Measurements from ENCODE around the gene MRTFA. TPM values are rescaled to one million over a fixed set of nuclear protein-coding genes. Genes with fewer than 3 reads are reported as not detected.

MRTFA gene
- total and polyA plus RNA-seq, 4 donors = 7.5 to 22.0 (median 9.6) TPM

DNA sequence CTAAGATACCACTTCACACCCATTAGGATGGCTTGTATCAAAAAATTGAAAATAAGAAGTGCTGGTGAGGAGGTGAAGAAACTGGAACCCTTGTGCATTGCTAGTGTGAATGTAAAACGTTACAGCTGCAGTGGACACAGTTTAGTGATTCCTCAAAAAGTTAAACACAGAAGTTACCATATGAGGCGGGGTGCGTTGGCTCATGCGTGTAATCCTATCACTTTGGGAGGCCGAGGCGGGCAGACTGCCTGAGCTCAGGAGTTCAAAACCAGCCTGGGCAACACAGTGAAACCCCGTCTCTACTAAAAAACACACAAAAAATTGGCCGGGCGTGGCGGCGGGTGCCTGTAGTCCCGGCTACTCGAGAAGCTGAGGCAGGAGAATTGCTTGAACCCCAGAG, 222.6 kb downstream of the MRTFA start:
- Histone ChIP-seq H3K4me3 (ENCODE audit: low read depth in 1 of 3, low read length in 3 of 3) (no peak overlapping the region), H3K4me1 (ENCODE audit: control insufficient read depth in 4 of 4, insufficient read depth in 4 of 4, low read length in 3 of 4) (peaks cover 0 to 23% (median 17%) of the 10 kb centered on the region in 4 donors), H3K27me3 (ENCODE audit: control insufficient read depth in 4 of 4, insufficient read depth in 4 of 4, low read length in 3 of 4) (no peaks in the 10 kb centered on the region), H3K36me3 (ENCODE audit: control insufficient read depth in 4 of 4, insufficient read depth in 3 of 4, low read depth in 1 of 4, low read length in 3 of 4) (peaks cover 1 to 28% (median 16%) of the 10 kb centered on the region in 4 donors), H3K9ac (ENCODE audit: low read depth in 1 of 2, low read length in 2 of 2) (no peak overlapping the region), H3K9me3 (ENCODE audit: control insufficient read depth in 4 of 4, low read length in 3 of 4) (no peaks in the 10 kb centered on the region), H3K27ac (ENCODE audit: low read depth in 1 of 2, low read length in 2 of 2) (no peak overlapping the region)
- 93% methylated on average over 13 of the region's 13 CpGs for WGBS
- DNase-seq (ENCODE audit: low spot score) = no peak
- TF ChIP-seq HNF4G (IDR thresholded peaks at IDR 0.05) (no peak), NR2F2 (IDR thresholded peaks at IDR 0.05) (no peak), ATF3 (IDR thresholded peaks at IDR 0.05) (no peak), HNF4A (conservative IDR thresholded peaks at IDR 0.05) (no peak), TAF1 (conservative IDR thresholded peaks at IDR 0.05) (no peak), CTCF (IDR thresholded peaks at IDR 0.05; ENCODE audit: low read depth, low read length, missing input control) (no peak)
- TF ChIP-seq, protein P1, sequence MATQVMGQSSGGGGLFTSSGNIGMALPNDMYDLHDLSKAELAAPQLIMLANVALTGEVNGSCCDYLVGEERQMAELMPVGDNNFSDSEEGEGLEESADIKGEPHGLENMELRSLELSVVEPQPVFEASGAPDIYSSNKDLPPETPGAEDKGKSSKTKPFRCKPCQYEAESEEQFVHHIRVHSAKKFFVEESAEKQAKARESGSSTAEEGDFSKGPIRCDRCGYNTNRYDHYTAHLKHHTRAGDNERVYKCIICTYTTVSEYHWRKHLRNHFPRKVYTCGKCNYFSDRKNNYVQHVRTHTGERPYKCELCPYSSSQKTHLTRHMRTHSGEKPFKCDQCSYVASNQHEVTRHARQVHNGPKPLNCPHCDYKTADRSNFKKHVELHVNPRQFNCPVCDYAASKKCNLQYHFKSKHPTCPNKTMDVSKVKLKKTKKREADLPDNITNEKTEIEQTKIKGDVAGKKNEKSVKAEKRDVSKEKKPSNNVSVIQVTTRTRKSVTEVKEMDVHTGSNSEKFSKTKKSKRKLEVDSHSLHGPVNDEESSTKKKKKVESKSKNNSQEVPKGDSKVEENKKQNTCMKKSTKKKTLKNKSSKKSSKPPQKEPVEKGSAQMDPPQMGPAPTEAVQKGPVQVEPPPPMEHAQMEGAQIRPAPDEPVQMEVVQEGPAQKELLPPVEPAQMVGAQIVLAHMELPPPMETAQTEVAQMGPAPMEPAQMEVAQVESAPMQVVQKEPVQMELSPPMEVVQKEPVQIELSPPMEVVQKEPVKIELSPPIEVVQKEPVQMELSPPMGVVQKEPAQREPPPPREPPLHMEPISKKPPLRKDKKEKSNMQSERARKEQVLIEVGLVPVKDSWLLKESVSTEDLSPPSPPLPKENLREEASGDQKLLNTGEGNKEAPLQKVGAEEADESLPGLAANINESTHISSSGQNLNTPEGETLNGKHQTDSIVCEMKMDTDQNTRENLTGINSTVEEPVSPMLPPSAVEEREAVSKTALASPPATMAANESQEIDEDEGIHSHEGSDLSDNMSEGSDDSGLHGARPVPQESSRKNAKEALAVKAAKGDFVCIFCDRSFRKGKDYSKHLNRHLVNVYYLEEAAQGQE (IDR thresholded peaks at IDR 0.05) = no peak
- TF ChIP-seq, protein P2, sequence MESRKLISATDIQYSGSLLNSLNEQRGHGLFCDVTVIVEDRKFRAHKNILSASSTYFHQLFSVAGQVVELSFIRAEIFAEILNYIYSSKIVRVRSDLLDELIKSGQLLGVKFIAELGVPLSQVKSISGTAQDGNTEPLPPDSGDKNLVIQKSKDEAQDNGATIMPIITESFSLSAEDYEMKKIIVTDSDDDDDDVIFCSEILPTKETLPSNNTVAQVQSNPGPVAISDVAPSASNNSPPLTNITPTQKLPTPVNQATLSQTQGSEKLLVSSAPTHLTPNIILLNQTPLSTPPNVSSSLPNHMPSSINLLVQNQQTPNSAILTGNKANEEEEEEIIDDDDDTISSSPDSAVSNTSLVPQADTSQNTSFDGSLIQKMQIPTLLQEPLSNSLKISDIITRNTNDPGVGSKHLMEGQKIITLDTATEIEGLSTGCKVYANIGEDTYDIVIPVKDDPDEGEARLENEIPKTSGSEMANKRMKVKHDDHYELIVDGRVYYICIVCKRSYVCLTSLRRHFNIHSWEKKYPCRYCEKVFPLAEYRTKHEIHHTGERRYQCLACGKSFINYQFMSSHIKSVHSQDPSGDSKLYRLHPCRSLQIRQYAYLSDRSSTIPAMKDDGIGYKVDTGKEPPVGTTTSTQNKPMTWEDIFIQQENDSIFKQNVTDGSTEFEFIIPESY (IDR thresholded peaks at IDR 0.05) = no peak

DNA sequence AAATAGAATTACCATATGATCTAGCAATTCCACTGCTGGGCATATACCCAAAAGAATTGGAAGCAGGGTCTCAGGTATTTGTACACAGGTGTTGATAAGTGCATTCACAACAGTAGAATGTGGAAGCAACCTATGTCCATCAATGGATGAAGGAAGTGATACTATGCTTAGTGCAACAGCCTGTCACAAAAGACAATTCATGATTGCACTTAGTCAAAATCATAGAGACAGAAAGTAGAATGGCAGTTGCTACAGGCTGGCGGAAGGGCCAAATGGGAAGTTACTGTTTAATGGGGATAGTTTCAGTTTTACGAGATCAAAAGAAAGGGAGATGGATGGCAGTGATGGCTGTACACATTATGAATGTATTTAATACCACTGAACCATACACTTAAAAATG, 224.1 kb downstream of the MRTFA start:
- Histone ChIP-seq H3K36me3 (ENCODE audit: control insufficient read depth in 4 of 4, insufficient read depth in 3 of 4, low read depth in 1 of 4, low read length in 3 of 4) (peaks cover 7 to 35% (median 15%) of the 10 kb centered on the region in 4 donors), H3K27me3 (ENCODE audit: control insufficient read depth in 4 of 4, insufficient read depth in 4 of 4, low read length in 3 of 4) (no peaks in the 10 kb centered on the region), H3K9ac (ENCODE audit: low read depth in 1 of 2, low read length in 2 of 2) (no peak overlapping the region), H3K4me1 (ENCODE audit: control insufficient read depth in 4 of 4, insufficient read depth in 4 of 4, low read length in 3 of 4) (peaks cover 0 to 23% (median 17%) of the 10 kb centered on the region in 4 donors), H3K4me3 (ENCODE audit: low read depth in 1 of 3, low read length in 3 of 3) (no peak overlapping the region), H3K9me3 (ENCODE audit: control insufficient read depth in 4 of 4, low read length in 3 of 4) (no peaks in the 10 kb centered on the region), H3K27ac (ENCODE audit: low read depth in 1 of 2, low read length in 2 of 2) (no peak overlapping the region)
- WGBS = 83% methylated on average over 2 of the region's 2 CpGs
- DNase-seq (ENCODE audit: low spot score) = no peak
- TF ChIP-seq EGR1 (IDR thresholded peaks at IDR 0.05; ENCODE audit: low read depth in 2 of 2) = no peak
- no peak for TF ChIP-seq NR2F2 (IDR thresholded peaks at IDR 0.05)
- TF ChIP-seq MAX (IDR thresholded peaks at IDR 0.05) = no peak
- TF ChIP-seq TAF1 (conservative IDR thresholded peaks at IDR 0.05) = no peak
- TF ChIP-seq YY1 (IDR thresholded peaks at IDR 0.05) = no peak
- no peak for TF ChIP-seq HNF4G (IDR thresholded peaks at IDR 0.05)
- no peak for TF ChIP-seq GABPA (IDR thresholded peaks at IDR 0.05 in 1 of 2, conservative IDR thresholded peaks at IDR 0.05 in 1 of 2)
- no peak for TF ChIP-seq SP1 (IDR thresholded peaks at IDR 0.05)
- TF ChIP-seq, protein P2 (IDR thresholded peaks at IDR 0.05) = no peak
- TF ChIP-seq CTCF (IDR thresholded peaks at IDR 0.05; ENCODE audit: low read depth, low read length, missing input control) = no peak
- no peak for TF ChIP-seq JUND (IDR thresholded peaks at IDR 0.05)
